ENCODE data around the gene DENND4C.

DENND4C gene

GRCh38 chr9:19303216-19303615 is 72.7 kb downstream of the DENND4C start:
- Histone ChIP-seq H3K27ac (ENCODE audit: extremely low read depth, low read depth, low read length) (no peak overlapping the region), H3K4me1 (ENCODE audit: control insufficient read depth, insufficient read depth, low read length) (no peaks in the 10 kb centered on the region), H3K36me3 (ENCODE audit: control insufficient read depth in 2 of 2, insufficient read depth in 1 of 2, low read length in 2 of 2) (peaks cover 0 to 45% of the 10 kb centered on the region in 2 experiments; a peak in 2 of 3 replicates), H3K9me3 (ENCODE audit: control insufficient read depth, insufficient read depth, low read depth, low read length) (no peaks in the 10 kb centered on the region), H3K4me3 (ENCODE audit: low read depth, low read length) (no peak overlapping the region)
- ChIA-PET CTCF (interaction anchor here (0.5 to 0.6 kb wide), 2 partner anchors 17 to 155 kb away, joined by 3 to 4 read pairs; no protein-coding TSS in a partner anchor), POLR2A (no interaction called here)
- TF ChIP-seq HOXD13 (CRISPR knock-in tag; IDR thresholded peaks at IDR 0.05; ENCODE audit: borderline replicate concordance) (no peak), ZNF24 (tag by site-specific recombination; IDR thresholded peaks at IDR 0.05) (no peak), SETDB1 (IDR thresholded peaks at IDR 0.05; ENCODE audit: insufficient read length, low read length) (no peak), ZNF174 (tag by site-specific recombination; IDR thresholded peaks at IDR 0.05) (no peak), ZNF16 (tag by site-specific recombination; IDR thresholded peaks at IDR 0.05; ENCODE audit: low read depth) (no peak), ZNF701 (tag by site-specific recombination; IDR thresholded peaks at IDR 0.05) (no peak)
- TF ChIP-seq, protein P1, sequence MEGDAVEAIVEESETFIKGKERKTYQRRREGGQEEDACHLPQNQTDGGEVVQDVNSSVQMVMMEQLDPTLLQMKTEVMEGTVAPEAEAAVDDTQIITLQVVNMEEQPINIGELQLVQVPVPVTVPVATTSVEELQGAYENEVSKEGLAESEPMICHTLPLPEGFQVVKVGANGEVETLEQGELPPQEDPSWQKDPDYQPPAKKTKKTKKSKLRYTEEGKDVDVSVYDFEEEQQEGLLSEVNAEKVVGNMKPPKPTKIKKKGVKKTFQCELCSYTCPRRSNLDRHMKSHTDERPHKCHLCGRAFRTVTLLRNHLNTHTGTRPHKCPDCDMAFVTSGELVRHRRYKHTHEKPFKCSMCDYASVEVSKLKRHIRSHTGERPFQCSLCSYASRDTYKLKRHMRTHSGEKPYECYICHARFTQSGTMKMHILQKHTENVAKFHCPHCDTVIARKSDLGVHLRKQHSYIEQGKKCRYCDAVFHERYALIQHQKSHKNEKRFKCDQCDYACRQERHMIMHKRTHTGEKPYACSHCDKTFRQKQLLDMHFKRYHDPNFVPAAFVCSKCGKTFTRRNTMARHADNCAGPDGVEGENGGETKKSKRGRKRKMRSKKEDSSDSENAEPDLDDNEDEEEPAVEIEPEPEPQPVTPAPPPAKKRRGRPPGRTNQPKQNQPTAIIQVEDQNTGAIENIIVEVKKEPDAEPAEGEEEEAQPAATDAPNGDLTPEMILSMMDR (tag by site-specific recombination; IDR thresholded peaks at IDR 0.05) = no peak

DNA sequence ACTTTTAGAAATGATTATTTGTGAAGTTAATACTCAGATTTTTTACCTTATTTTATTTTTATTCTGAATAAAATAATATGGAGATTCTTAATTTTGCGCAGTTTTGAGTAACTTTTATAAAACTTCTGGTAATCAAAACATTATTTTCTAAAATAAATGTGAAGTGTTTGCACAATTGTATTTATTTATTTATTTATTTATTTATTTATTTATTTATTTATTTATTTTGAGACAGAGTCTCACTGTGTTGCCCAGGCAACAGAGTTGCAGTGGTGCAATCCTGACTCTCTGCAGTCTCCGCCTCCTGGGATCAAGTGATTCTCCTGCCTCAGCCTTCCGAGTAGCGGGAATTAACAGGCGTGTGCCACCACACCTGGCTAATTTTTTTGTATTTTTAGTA is 76.1 kb downstream of the DENND4C start:
- H3K27ac ChIP-seq (ENCODE audit: extremely low read depth, low read depth, low read length) = no peak overlapping the region
- peaks cover 0 to 19% of the 10 kb centered on the region in 2 experiments; a peak in 2 of 3 replicates for H3K36me3 ChIP-seq (ENCODE audit: control insufficient read depth in 2 of 2, insufficient read depth in 1 of 2, low read length in 2 of 2)
- H3K4me1 ChIP-seq (ENCODE audit: control insufficient read depth, insufficient read depth, low read length) = no peaks in the 10 kb centered on the region
- CTCF ChIA-PET = no interaction called here
- H3K4me3 ChIP-seq (ENCODE audit: low read depth, low read length) = no peak overlapping the region
- H3K9me3 ChIP-seq (ENCODE audit: control insufficient read depth, insufficient read depth, low read depth, low read length) = no peaks in the 10 kb centered on the region
- POLR2A ChIA-PET = no interaction called here
- TF ChIP-seq EGR2 (tag by site-specific recombination; IDR thresholded peaks at IDR 0.05; ENCODE audit: low read depth) = no peak
- TF ChIP-seq ZNF629 (tag by site-specific recombination; IDR thresholded peaks at IDR 0.05) = no peak
- TF ChIP-seq, protein P2, sequence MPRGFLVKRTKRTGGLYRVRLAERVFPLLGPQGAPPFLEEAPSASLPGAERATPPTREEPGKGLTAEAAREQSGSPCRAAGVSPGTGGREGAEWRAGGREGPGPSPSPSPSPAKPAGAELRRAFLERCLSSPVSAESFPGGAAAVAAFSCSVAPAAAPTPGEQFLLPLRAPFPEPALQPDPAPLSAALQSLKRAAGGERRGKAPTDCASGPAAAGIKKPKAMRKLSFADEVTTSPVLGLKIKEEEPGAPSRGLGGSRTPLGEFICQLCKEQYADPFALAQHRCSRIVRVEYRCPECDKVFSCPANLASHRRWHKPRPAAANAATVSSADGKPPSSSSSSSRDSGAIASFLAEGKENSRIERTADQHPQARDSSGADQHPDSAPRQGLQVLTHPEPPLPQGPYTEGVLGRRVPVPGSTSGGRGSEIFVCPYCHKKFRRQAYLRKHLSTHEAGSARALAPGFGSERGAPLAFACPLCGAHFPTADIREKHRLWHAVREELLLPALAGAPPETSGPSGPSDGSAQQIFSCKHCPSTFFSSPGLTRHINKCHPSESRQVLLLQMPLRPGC (tag by site-specific recombination; IDR thresholded peaks at IDR 0.05) = no peak
- TF ChIP-seq ZBTB21 (tag by site-specific recombination; IDR thresholded peaks at IDR 0.05) = no peak
- no peak for TF ChIP-seq KLF7 (tag by site-specific recombination; IDR thresholded peaks at IDR 0.05; ENCODE audit: borderline replicate concordance)
- TF ChIP-seq ZBTB6 (tag by site-specific recombination; IDR thresholded peaks at IDR 0.05) = no peak
- TF ChIP-seq ZNF654 (tag by site-specific recombination; IDR thresholded peaks at IDR 0.05; ENCODE audit: low read depth) = peak; percentile 19; the same call in 1 of the 2 replicates
- TF ChIP-seq ZNF155 (tag by site-specific recombination; IDR thresholded peaks at IDR 0.05) = no peak
- 0 out of 2 replicates have a peak, but pooled peaks have one; percentile 28 for TF ChIP-seq ZNF560 (tag by site-specific recombination; IDR thresholded peaks at IDR 0.05; ENCODE audit: borderline replicate concordance)
- TF ChIP-seq ZNF555 (tag by site-specific recombination; conservative IDR thresholded peaks at IDR 0.05) = peak; percentile 75
- no peak for TF ChIP-seq ZNF600 (tag by site-specific recombination; IDR thresholded peaks at IDR 0.05)
- peak; percentile 88 for TF ChIP-seq ZNF518A (tag by site-specific recombination; conservative IDR thresholded peaks at IDR 0.05; ENCODE audit: low read depth)
- peak; percentile 74 for TF ChIP-seq ZNF266 (tag by site-specific recombination; IDR thresholded peaks at IDR 0.05; ENCODE audit: low read depth)
- peak; percentile 71 for TF ChIP-seq ZNF623 (tag by site-specific recombination; IDR thresholded peaks at IDR 0.05)
- no peak for TF ChIP-seq HOXA7 (CRISPR knock-in tag; IDR thresholded peaks at IDR 0.05; ENCODE audit: borderline replicate concordance)
- peak; percentile 86 for TF ChIP-seq ZNF426 (tag by site-specific recombination; IDR thresholded peaks at IDR 0.05)
- TF ChIP-seq GFI1B (tag by site-specific recombination; IDR thresholded peaks at IDR 0.05) = no peak
- no peak for TF ChIP-seq ZNF302 (tag by site-specific recombination; IDR thresholded peaks at IDR 0.05; ENCODE audit: low read depth)
- TF ChIP-seq ZNF473 (tag by site-specific recombination; IDR thresholded peaks at IDR 0.05) = no peak
- TF ChIP-seq ZFP37 (tag by site-specific recombination; IDR thresholded peaks at IDR 0.05) = 0 out of 2 replicates have a peak, but pooled peaks have one; percentile 29
- no peak for TF ChIP-seq BCL11A (tag by site-specific recombination; IDR thresholded peaks at IDR 0.05; ENCODE audit: low read depth)
